Omental fat pad (tissue), 4 donors: ENCODE data around the gene TIGAR. TPM values are rescaled to one million over a fixed set of nuclear protein-coding genes. Genes with fewer than 3 reads are reported as not detected.

Experiments used
- ATAC-seq: fragments of 150-250 bp; one replicate; pipeline ENCODE4 v1.9.1; 2016; ENCODE audit warnings: mild to moderate bottlenecking, moderate library complexity; ENCODE audit not compliant: low FRiP score
- DNase-seq: peaks from one replicate; pipeline ENCODE4 v3.0.0-alpha.2; 2019; ENCODE audit warnings: low spot score
- CTCF ChIP-seq, 3 donors: fragments of 450-650 bp; IDR thresholded peaks; one replicate each; pipeline ENCODE4 v1.5.1; 2016 to 2017; ENCODE audit warnings: antibody characterized with exemption in 3 of 3, mild to moderate bottlenecking in 3 of 3, moderate library complexity in 2 of 3
- total RNA-seq, 4 donors: library from RNA; depleted of rRNA; stranded (reverse); fragments of >200 nt; gene quantifications; one replicate each; pipeline ENCODE4 v1.1.0, GENCODE V29; 2016

Gene TIGAR
- total RNA-seq, 4 donors from 2014 or later = 4.2 to 13.5 (median 5.3) TPM

DNA sequence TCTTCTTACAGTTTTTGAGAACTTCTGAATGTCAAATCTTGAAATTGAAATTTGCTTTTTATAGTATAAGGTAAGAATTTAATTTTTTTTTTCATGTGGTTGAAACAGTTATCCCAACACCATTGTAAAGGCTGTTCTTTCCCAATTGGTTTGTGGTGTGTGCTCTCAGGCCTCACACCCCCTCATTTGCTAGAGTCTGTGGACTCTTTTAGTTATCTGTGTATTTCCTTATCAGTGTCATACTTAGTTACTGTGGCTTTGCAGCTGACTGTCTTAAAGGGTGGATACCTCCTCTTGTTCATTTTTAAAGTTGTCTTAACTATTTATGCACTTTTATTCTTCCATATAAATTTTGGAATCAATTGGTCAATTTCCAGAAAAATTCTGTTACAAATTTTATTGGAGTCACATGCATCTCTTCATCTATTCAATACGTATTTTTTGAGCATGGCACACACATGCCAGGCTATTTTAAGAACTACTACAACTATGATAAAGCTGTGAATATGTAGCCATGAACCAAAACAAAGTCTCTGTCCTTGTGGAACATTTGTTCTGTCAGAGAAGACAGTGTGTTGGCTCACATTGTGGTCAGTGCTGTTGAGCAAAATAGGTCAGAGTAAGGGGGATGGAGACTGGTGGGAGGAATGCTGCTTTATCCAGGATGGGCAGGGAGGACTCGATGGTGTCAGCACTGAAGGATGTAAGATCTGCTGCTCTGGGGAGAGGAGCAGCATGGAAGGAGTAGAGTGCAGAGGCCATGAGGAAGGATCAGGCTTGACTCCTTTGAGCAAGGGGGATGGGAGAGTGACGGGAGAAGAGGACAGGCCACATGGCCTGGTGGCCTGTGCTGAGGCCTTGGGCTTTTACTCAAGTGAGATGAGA, 34.4 kb downstream of the TIGAR start:
- no peak for ATAC-seq
- no peak for DNase-seq
- TF ChIP-seq CTCF (IDR thresholded peaks at IDR 0.05) = no peak

GRCh38 chr12:4356041-4356327, 35.0 kb downstream of the TIGAR start:
- ATAC-seq = no peak
- no peak for DNase-seq
- no peak for TF ChIP-seq CTCF (IDR thresholded peaks at IDR 0.05)

DNA sequence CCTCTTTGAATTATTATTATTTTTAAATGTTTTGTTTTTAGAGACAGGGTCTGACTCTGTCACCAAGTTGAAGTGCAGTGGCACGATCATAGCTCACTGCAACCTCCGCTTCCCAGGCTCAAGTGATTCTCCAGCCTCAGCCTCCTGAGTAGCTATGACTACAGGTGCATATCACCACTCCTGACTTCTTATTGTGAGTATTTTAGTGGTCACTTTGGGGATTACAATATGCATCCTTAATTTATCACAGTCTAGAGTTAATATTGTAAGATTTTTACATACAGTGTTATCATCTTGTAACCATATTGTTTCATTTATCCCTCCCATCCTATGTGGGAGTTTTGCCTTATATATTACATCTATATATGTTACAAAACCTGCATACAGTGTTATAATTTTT, 45.1 kb downstream of the TIGAR start:
- no peak for ATAC-seq
- no peak for DNase-seq
- no peak for TF ChIP-seq CTCF (IDR thresholded peaks at IDR 0.05)

DNA sequence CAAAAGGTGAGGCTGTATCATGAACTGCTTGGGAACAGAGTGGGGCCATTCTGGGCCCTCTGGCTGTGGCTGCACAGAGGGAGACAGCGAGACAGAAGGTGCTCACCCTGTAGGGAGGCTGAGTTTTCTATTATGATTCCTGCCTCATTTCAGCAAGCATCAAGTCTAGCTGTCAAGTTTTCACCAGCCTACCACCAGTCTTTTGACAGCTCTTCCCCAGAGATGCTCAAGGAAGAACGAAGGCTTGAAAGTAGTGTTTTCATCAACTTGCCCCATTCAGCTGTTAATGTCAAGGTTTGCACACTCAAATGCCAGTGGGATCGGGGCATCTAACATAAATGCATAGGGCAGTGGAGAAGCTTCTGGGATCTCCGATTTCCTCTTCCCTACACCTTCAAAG, 48.5 kb downstream of the TIGAR start:
- no peak for TF ChIP-seq CTCF (IDR thresholded peaks at IDR 0.05)
- no peak for DNase-seq
- ATAC-seq = no peak

- no peak for TF ChIP-seq CTCF (IDR thresholded peaks at IDR 0.05)
- DNase-seq = no peak
- ATAC-seq = no peak
Observed at GRCh38 chr12:4370265-4370664, 49.3 kb downstream of the TIGAR start.

- no peak for DNase-seq
- no peak for ATAC-seq
- no peak for TF ChIP-seq CTCF (IDR thresholded peaks at IDR 0.05)
Observed at GRCh38 chr12:4372653-4373052, 51.6 kb downstream of the TIGAR start.

DNA sequence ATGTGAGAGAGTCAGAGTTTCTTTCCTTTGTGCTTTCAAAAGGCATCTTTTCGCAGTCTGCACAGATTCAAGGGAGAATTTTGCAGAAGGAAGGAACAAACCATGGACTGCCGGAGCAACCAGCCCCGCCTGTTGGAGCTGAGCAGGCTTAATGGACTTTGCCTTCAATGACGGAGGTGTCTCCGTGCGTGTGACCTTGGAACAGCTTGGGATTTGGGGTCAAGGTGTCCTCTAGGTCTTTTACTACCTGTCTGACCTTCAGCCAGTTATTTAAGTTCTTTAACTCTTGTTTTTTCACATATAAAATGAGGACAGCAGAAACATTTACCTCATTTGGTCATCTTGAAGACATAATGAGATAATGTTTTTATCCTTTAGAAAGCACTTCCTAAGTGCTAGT, 54.4 kb downstream of the TIGAR start:
- ATAC-seq = no peak
- TF ChIP-seq CTCF (IDR thresholded peaks at IDR 0.05) = no peak
- no peak for DNase-seq
